GM19438 (cell line): ENCODE results near the gene HTR1B.

Source experiments
- ATAC-seq: cut with Tn5 transposase; IDR thresholded peaks from one replicate; pipeline ENCODE4 v1.9.1; 2021; ENCODE audit warnings: low read depth; ENCODE audit not compliant: unreplicated experiment

HTR1B gene

GRCh38 chr6:77456531-77457248 is 6.6 kb downstream of the HTR1B start:
- no peak for ATAC-seq

GRCh38 chr6:77455271-77455670 is 8.0 kb downstream of the HTR1B start:
- no peak for ATAC-seq

- no peak for ATAC-seq
Observed at GRCh38 chr6:77454386-77454785, 8.9 kb downstream of the HTR1B start.

- no peak for ATAC-seq
Observed at GRCh38 chr6:77451466-77451865, 11.8 kb downstream of the HTR1B start.

DNA sequence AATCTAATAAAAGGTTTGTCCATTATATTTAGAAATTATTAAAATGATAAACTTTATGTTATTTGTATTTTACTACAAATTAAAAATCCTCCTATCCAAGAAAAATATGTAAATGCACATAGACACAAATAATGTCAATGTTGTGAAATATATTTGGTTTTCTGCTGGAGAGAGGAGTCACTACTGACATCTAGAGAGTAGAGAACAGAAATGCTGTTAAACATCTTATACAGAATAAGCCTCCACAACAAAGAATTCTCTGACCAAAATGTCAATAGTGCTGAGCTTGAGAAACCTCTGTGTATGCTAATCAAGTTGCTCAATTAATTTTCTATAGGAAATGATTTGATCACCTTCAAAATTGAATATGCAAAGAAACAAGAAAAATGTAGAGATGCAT is 12.4 kb downstream of the HTR1B start:
- ATAC-seq = no peak

GRCh38 chr6:77448546-77448945 is 14.7 kb downstream of the HTR1B start:
- ATAC-seq = no peak

- ATAC-seq = no peak
Observed at GRCh38 chr6:77447254-77447653, 16.0 kb downstream of the HTR1B start.

- no peak for ATAC-seq
Observed at GRCh38 chr6:77446249-77446648, 17.0 kb downstream of the HTR1B start.

DNA sequence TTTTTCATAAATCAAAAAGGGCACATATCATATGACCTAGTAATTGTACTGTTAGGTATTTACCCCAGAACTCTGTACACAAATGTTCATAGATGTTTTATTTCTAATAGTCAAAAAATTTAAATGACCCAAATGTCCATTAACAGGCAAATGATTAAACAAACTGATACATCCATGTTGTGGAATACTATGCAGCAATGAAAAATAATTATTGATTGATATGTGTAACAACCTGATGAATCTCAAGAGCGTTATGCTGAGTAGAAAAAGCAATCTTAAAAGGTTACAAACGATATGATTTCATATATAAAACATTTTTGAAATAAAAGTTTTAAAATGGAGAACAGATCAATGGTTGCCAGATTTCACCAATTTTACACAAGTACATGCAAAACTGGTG is 18.1 kb downstream of the HTR1B start:
- no peak for ATAC-seq

- no peak for ATAC-seq
Observed at GRCh38 chr6:77440206-77440976, 22.9 kb downstream of the HTR1B start.

DNA sequence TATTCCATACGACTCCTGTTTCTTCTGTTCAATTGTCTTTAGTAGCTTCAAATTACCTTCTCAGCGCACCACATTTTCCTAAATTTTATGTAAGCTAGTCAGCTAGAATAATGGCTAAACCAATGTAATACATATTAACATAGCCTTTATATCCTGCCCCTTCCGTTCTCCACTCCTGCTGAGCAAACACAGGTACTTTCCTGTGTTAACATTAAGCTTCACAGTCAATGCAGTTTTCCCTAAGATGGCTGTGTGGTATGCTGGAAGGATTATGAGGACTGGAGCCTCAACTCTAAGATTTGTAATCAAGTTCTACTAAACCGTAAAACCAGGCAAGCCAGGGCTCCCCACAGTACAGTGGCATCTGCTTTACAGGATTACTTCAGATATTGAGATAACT is 29.4 kb downstream of the HTR1B start:
- no peak for ATAC-seq

DNA sequence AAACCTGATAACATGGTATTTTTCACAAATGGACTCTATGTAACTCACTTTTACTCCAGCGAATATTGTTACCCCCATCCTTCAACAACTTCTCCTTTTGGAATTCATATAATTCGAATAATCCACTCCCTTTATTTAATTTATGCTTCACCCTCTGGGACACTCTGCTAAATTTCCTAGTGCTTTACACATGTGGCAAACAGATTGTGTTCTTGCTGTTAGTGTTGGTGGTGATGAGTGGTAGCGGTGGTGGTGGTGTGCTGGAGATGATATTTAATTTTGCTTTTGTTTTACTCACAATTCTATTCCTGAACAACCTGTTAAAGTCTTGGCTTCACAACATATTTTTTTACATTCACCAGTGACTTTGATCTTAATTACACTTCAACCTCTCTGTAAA is 32.8 kb downstream of the HTR1B start:
- no peak for ATAC-seq

DNA sequence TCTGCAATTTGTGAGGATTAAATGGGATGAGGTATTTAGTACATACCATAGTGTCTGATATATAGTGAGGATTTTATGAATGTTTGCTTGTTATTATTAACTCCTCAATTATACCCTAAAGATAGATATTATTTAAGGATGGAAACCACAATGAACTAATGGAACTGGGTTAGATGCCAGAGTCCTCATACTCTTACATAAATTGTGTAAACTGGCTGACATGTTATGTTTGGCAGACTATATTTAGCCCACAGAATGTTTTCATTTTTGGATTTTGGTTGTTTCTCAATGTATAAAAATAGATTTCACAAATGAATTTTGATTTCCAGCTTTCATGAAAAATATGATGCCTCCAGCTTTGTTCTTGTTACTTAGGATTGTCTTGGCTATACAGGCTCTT is 37.6 kb downstream of the HTR1B start:
- no peak for ATAC-seq

DNA sequence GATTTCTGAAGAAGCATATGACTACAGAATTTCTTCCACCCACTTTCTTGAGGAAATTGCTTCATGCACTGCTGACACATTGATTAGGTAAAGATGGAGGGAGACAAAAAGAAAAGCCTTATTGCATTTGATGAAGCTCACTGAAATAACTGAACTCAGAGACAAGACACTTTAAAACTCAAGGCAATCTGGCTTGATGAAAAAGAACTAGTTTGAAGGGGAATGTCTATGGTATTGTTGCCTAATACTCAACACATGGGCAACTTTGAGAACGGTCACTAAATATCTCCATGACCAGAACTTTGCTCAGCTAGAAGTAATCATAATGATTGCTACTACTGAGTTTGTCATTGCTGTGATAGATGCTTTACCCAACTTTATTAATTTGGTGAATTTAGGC is 38.1 kb downstream of the HTR1B start:
- ATAC-seq = no peak

- ATAC-seq = no peak
Observed at GRCh38 chr6:77424761-77425160, 38.5 kb downstream of the HTR1B start.

DNA sequence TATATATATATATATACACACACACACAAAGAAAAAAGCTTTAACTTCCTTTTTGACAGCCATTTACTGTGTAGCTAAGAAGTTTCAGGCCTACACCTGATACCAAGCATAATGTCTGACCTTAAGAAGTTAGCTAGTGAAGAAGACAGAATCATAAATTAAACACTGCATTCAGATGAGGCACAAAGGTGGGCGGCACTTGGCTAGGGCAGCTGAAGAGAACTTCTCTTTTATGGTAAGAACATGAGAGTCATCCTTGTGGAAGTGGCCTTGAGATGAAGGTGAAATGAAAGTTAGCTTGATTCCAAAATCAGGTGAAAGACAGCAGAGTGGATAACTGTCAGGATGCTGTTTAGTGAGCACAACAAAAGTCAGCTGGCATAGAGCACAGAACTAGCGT is 46.5 kb downstream of the HTR1B start:
- ATAC-seq = no peak

DNA sequence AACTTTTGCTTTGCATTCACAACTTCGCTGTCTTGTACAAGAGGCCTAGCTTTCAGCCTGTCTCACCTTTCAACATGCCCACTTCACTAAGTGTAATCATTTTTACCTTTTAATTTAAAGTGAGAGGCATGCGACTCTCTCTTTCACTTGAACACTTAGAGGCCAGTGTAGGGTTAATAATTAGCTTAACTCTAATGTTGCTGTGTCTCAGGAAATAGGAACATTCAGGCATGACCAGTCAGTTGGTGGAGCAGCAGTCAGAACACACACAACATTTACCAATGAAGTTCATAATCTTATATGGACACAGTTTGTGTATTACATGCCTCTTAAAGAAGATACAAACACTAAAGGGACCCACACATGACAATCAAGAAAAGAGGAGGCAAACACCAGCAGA is 47.6 kb downstream of the HTR1B start:
- ATAC-seq = no peak
